AG09319 (cell line): Measurements from ENCODE around the gene TMPRSS4.

Source experiments
- DNase-seq: peaks from one replicate; pipeline ENCODE4 v3.0.0-alpha.2; 2010; ENCODE audit warnings: low read depth; ENCODE audit errors: extremely low read depth
- TF ChIP-seq, protein P1 (sequence below): IDR thresholded peaks from 2 replicates; pipeline ENCODE4 v1.5.1; 2011; ENCODE audit warnings: low read depth, mild to moderate bottlenecking, inconsistent platforms, low read length, moderate library complexity

The TMPRSS4 gene, protein sequence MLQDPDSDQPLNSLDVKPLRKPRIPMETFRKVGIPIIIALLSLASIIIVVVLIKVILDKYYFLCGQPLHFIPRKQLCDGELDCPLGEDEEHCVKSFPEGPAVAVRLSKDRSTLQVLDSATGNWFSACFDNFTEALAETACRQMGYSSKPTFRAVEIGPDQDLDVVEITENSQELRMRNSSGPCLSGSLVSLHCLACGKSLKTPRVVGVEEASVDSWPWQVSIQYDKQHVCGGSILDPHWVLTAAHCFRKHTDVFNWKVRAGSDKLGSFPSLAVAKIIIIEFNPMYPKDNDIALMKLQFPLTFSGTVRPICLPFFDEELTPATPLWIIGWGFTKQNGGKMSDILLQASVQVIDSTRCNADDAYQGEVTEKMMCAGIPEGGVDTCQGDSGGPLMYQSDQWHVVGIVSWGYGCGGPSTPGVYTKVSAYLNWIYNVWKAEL

DNA sequence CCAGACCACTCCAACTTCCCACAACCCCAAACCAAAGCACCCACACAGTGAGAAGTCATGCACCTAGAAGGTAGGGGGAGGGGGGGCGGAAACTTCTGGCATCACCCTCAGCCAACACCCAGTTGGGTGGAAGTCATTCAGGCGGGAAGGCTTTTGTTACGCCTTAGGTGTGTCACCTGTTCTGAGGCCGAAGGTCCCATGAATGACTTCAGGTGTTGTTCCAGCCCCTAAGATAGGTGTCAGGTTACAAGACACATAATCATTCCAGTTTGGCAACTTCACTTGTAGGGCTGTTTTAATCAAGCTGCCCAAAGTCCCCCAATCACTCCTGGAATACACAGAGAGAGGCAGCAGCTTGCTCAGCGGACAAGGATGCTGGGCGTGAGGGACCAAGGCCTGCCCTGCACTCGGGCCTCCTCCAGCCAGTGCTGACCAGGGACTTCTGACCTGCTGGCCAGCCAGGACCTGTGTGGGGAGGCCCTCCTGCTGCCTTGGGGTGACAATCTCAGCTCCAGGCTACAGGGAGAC, at the start of gene TMPRSS4:
TMPRSS4 (plus strand) TSS at position 325 of the 528 bp plus-strand sequence. CDS start 225 bp downstream, outside the sequence.
- TF ChIP-seq, protein P1, sequence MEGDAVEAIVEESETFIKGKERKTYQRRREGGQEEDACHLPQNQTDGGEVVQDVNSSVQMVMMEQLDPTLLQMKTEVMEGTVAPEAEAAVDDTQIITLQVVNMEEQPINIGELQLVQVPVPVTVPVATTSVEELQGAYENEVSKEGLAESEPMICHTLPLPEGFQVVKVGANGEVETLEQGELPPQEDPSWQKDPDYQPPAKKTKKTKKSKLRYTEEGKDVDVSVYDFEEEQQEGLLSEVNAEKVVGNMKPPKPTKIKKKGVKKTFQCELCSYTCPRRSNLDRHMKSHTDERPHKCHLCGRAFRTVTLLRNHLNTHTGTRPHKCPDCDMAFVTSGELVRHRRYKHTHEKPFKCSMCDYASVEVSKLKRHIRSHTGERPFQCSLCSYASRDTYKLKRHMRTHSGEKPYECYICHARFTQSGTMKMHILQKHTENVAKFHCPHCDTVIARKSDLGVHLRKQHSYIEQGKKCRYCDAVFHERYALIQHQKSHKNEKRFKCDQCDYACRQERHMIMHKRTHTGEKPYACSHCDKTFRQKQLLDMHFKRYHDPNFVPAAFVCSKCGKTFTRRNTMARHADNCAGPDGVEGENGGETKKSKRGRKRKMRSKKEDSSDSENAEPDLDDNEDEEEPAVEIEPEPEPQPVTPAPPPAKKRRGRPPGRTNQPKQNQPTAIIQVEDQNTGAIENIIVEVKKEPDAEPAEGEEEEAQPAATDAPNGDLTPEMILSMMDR = no peak
- DNase-seq = no peak

DNA sequence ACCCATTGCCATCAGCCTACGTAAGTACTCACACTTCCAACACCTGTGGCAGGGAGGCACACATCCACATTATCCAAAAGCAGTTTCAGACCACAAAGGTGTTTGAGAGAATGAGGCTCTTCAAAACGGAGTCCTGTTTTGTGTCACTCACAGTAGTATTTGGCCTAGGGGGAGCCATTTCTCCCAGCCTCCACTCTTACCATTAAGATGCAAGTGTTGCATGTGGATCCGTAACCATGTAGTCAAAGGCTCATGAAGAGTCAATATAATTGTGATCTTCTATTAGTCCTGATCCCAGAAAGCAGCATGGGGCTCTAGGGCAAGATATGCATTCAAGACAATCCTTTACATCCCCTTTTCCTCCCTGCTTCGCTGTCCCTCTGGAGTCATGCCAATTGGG, 49.2 kb upstream of the TMPRSS4 start:
- no peak for DNase-seq
- TF ChIP-seq, protein P1 = no peak

DNA sequence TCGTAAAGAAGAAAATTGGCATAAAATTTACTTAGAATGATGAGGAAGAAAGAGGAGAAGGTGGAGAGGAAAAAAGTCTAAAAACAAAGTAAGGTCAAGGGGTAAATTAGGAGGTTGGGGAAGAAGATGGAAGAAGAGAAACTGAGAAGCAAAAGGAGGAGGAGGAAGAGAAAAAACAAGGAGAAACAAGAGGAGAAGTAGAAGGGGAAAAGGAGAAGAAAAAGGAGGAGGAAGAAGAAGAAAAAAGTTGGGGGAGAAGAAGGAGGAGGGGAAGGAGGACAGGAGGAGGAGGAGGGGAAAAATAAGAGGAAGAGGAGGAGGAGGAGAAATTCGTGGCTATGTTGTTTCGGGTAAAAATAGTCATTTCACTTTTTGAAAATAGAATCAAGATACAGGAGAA, 48.3 kb upstream of the TMPRSS4 start:
- DNase-seq = no peak
- TF ChIP-seq, protein P1 = no peak

DNA sequence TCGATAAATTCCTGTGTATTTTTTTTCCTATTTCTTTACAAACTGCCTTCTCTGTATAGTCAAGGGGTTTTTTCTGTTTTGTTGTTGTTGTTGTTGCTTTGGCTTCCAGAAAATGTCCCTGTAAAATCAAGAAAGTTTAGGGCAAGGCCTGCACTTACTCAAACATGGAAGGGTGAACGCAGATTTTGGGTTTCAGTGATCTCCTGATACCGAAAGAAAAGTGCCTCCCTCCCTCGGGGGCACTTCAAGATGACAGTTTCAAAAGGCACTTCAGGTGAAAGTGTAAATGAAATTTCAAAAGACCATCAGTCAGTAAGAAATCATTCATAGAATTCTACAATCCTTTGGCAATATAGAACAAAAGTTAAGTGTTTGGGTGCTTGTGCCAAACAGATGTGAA, 43.4 kb upstream of the TMPRSS4 start:
- DNase-seq = no peak
- TF ChIP-seq, protein P1 = no peak

DNA sequence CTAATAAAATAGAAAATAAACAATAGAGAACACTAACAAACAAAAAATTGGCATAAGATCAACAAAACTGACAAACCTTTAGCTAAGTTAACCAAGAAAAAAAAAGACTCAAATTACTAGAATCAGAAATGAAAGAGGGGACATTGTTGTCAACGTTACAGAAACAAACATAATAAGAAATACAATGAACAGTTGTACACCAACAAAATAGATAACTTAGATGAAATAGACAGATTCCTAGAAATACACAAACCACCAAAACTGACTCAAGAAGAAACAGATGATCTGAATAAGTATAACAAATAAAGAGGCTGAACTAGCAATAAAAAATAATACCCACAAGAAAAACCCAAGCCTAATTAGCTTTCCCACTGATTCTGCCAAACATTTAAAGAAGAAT, 34.7 kb upstream of the TMPRSS4 start:
- TF ChIP-seq, protein P1 = no peak
- DNase-seq = no peak

DNA sequence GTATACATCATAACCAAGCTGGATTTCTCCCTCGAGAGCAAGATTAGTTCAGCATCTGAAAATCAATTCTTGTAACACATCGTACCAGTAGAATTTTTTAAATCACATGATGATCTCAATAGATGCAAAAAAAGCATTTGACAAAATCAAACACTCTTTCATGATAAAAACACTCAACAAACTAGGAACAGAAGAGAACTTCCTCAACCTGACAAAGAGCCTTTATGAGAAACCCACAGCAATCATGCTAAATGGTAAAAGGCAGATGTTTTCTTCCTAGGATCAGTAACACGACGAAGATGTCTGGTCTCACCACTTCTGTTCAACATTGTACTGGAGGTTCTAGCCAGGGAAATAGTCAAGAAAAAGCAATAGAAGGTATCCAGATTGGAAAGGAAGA, 34.1 kb upstream of the TMPRSS4 start:
- DNase-seq = no peak
- TF ChIP-seq, protein P1 = no peak

DNA sequence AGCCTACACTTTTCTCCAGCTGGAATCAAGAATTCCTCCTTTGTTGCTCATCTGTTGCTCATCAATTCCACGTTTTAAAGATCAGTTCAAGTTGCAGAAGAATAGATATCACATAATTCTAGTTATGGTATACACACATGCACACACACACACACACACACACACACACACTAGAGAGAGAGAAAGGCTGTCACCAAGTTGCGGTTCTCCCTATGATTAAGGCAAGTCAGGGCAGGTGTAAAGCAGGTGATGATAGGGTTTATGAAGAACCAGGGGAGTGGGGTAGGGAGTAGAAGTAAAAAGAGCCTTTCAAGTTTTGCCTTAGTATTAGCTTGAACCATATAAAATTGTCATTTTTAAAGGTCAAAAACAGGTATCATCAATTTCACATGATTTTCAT, 31.7 kb upstream of the TMPRSS4 start:
- DNase-seq = no peak
- TF ChIP-seq, protein P1 = no peak
